GM12872 (cell line): ENCODE measurements around the gene IFNAR1.

Experiments used
- TF ChIP-seq, protein P1 (sequence below): IDR thresholded peaks from 3 replicates; pipeline ENCODE4 v1.5.1; 2011; ENCODE audit warnings: low read depth, mild to moderate bottlenecking, low read length, moderate library complexity; ENCODE audit not compliant: insufficient read depth

Gene IFNAR1

DNA sequence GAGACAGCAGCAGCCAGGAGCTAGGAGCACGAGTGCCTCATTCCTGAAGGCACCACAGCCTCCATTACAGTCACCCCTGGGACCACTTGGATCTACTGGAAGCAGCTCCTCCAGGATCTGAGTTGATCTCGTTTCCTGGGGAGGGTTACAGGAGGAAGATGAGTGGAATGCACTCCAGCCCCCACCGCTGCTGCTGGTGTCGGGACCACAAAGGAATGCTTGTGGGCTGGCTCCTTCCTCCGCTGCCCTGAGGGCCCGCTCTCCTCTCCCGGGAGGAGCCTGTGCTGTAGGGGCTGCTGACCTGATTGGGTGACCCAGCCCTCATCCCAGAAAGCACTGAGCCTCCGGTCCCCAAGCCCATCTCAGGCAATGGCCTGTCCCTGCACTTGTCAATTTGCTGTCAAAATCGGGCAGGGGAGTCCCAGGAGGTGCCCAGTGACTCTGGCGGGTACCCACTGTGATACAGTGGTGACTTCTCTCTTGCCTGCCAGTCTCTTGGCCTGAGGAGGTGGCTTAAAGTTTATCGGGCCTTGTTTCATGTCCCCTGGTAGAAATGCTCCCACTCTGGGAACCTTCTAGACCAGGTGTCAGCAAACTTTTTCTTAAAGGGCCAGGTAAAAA, 35.5 kb upstream of the IFNAR1 start:
- TF ChIP-seq, protein P1, sequence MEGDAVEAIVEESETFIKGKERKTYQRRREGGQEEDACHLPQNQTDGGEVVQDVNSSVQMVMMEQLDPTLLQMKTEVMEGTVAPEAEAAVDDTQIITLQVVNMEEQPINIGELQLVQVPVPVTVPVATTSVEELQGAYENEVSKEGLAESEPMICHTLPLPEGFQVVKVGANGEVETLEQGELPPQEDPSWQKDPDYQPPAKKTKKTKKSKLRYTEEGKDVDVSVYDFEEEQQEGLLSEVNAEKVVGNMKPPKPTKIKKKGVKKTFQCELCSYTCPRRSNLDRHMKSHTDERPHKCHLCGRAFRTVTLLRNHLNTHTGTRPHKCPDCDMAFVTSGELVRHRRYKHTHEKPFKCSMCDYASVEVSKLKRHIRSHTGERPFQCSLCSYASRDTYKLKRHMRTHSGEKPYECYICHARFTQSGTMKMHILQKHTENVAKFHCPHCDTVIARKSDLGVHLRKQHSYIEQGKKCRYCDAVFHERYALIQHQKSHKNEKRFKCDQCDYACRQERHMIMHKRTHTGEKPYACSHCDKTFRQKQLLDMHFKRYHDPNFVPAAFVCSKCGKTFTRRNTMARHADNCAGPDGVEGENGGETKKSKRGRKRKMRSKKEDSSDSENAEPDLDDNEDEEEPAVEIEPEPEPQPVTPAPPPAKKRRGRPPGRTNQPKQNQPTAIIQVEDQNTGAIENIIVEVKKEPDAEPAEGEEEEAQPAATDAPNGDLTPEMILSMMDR, result no peak

DNA sequence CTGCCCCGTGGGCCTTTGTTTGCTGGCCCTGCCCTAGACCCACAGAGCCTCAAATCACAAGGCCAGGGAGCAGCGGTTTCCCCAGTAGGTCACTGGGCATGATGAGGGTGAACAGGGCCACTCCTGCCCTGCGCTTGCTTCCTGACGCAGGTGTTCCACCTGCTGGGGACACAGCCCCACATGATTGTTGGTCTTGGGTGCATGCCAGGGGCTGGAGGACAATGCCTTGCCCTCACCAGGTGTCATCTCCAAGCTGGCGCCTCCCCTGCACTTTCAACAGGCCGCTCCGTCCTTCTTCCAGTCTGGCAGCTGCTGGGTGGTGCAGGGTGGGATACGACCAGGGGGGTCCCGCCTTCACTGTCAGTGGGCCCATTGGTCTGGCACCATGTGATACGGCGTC, 34.3 kb upstream of the IFNAR1 start:
- TF ChIP-seq, protein P1, result no peak

DNA sequence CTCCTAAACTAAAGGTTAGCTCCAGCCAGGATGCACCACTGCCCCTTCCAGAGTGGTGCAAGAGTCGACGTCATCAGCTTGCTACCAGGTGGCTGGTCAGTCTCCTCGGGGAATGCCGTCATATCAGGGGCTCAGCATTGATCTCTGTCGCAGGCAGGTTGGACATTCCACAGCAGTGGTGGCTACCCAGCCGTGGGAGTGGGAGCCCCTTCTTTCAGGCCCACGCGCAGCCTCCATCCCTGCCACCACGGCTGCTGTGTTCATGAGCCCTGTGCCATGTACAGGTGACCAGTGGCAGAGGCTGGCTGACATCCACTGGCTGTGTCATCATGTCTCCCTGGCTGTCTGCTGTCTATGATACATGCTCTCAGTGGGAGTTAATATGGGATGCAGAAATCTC, 33.1 kb upstream of the IFNAR1 start:
- TF ChIP-seq, protein P1, result no peak

DNA sequence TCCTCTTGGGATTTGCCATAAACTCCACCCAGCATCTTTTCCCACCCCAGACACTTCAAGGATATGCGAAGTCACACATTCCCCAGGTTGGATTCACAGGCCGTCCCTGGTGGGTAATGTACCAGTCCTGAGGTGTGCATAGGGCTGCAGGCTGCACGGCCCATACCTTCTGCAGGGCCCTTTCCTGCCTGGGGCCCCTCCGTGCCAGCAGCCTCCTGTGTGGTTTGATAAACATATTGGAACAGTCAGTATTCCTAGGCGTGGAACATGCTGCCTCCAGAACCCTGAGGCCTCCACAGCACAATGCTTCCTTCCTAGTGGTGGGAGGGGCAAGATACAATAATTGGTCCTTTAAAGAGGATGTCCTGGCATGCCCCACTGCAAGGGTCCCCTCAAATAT, 32.0 kb upstream of the IFNAR1 start:
- TF ChIP-seq, protein P1, result no peak

DNA sequence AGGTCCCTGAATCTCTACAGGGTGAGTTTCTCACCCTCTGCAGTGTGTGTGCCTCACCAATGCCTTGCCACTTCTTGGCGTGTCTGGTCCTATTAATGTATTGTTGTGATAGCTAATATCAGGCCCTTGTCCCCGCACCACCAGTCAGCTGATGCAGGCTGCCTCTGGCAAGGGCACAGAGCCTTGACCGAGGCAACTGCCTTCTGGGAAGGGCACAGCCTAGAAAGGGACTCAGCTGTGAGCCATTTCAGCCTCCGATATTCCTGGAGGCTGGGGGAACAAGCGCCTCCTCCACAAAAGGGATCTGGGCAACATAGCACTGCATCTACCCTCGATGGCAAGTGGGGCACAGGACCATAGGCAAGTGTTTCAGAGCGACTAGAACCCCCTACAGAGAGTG, 31.6 kb upstream of the IFNAR1 start:
- TF ChIP-seq, protein P1, result no peak

DNA sequence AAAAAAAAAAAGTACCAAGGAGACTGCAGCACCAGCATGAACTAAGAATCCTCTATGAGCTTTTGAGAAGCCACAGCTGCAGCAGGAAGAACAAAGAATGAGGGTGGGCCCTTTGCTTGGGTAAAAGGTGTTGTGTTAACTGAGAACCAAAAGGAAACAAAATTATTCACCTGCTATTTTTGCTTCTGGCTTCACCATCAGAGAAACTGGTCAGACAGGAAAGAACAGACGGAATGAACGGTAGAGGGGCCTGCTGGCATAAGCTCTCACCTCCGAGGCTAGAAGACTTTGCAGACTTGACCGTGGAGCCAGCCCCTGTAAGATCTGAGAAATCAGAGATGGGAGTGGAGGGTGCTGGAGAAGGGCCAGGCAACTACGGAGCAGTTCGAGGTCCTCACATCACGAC, 31.0 kb upstream of the IFNAR1 start:
- TF ChIP-seq, protein P1, result no peak

DNA sequence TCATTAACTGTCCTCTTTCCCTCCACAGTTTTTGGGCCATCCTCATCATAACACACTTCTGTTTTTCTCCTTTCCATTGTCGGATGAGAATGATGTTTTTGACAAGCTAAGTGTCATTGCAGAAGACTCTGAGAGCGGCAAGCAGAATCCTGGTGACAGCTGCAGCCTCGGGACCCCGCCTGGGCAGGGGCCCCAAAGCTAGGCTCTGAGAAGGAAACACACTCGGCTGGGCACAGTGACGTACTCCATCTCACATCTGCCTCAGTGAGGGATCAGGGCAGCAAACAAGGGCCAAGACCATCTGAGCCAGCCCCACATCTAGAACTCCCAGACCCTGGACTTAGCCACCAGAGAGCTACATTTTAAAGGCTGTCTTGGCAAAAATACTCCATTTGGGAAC, 28.6 kb upstream of the IFNAR1 start:
- TF ChIP-seq, protein P1, result no peak
